IPS-15b (cell line): ENCODE measurements around the gene SPATA20.

Experiments used
- H3K27me3 ChIP-seq: one replicate; pipeline ENCODE4 v1.6.1; 2013; ENCODE audit warnings: low read length; ENCODE audit not compliant: control insufficient read depth, insufficient read depth
- H3K36me3 ChIP-seq: one replicate; pipeline ENCODE4 v1.6.1; 2013; ENCODE audit warnings: low read length; ENCODE audit not compliant: control insufficient read depth, insufficient read depth
- H3K4me1 ChIP-seq: one replicate; pipeline ENCODE4 v1.6.1; 2013; ENCODE audit warnings: mild to moderate bottlenecking, low read length; ENCODE audit not compliant: control insufficient read depth, insufficient read depth
- H3K4me3 ChIP-seq: one replicate; pipeline ENCODE4 v1.5.1; 2013; ENCODE audit warnings: low read depth, low read length
- H3K9ac ChIP-seq: one replicate; pipeline ENCODE4 v1.6.1; 2013; ENCODE audit warnings: low read depth, mild to moderate bottlenecking, low read length
- H3K9me3 ChIP-seq: one replicate; pipeline ENCODE4 v1.6.1; 2013; ENCODE audit warnings: mild to moderate bottlenecking, low read length; ENCODE audit not compliant: control insufficient read depth, insufficient read depth

The SPATA20 gene

GRCh38 chr17:50511058-50511457, 35.9 kb upstream of the SPATA20 start:
- Histone ChIP-seq H3K4me3 (no peak overlapping the region), H3K9ac (no peak overlapping the region), H3K36me3 (no peaks in the 10 kb centered on the region), H3K9me3 (no peaks in the 10 kb centered on the region), H3K4me1 (no peaks in the 10 kb centered on the region), H3K27me3 (no peaks in the 10 kb centered on the region)

DNA sequence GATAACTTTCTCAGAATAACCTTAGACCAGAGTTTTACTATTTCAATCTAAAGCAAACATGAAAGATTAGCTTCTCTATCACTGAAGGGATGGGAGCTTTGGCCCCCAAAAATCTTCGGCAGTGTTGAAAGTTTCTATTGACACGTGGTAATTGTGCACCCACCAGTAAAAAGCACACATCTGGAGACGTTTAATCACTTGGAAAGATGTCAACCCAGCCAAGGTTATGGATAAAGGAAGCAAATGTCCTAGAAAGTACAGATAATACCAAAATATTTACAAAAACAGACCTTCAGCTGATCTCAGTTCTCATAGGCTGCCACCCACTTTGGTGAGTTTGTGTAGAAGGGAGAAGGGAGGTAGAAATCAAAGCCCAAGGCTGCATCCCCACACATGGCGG, 33.5 kb upstream of the SPATA20 start:
- no peaks in the 10 kb centered on the region for H3K9me3 ChIP-seq
- no peak overlapping the region for H3K4me3 ChIP-seq
- no peaks in the 10 kb centered on the region for H3K36me3 ChIP-seq
- H3K27me3 ChIP-seq = no peaks in the 10 kb centered on the region
- no peak overlapping the region for H3K9ac ChIP-seq
- no peaks in the 10 kb centered on the region for H3K4me1 ChIP-seq

- H3K9me3 ChIP-seq = no peaks in the 10 kb centered on the region
These were observed 32.6 kb upstream of the SPATA20 start for GRCh38 chr17:50514388-50514787.

GRCh38 chr17:50514936-50515702, 31.9 kb upstream of the SPATA20 start:
- Histone ChIP-seq H3K9ac (no peak overlapping the region), H3K9me3 (no peaks in the 10 kb centered on the region), H3K4me1 (no peaks in the 10 kb centered on the region), H3K27me3 (no peaks in the 10 kb centered on the region), H3K4me3 (no peak overlapping the region), H3K36me3 (no peaks in the 10 kb centered on the region)

More at GRCh38 chr17:50514388-50514787, 32.6 kb upstream of the SPATA20 start:
- H3K9ac ChIP-seq = no peak overlapping the region
- H3K4me1 ChIP-seq = no peaks in the 10 kb centered on the region
- H3K36me3 ChIP-seq = no peaks in the 10 kb centered on the region
- H3K27me3 ChIP-seq = no peaks in the 10 kb centered on the region
- no peak overlapping the region for H3K4me3 ChIP-seq

GRCh38 chr17:50517011-50517410, 30.0 kb upstream of the SPATA20 start:
- H3K9ac ChIP-seq = no peak overlapping the region
- H3K4me1 ChIP-seq = no peaks in the 10 kb centered on the region
- no peaks in the 10 kb centered on the region for H3K36me3 ChIP-seq
- no peaks in the 10 kb centered on the region for H3K27me3 ChIP-seq
- no peaks in the 10 kb centered on the region for H3K9me3 ChIP-seq
- no peak overlapping the region for H3K4me3 ChIP-seq

DNA sequence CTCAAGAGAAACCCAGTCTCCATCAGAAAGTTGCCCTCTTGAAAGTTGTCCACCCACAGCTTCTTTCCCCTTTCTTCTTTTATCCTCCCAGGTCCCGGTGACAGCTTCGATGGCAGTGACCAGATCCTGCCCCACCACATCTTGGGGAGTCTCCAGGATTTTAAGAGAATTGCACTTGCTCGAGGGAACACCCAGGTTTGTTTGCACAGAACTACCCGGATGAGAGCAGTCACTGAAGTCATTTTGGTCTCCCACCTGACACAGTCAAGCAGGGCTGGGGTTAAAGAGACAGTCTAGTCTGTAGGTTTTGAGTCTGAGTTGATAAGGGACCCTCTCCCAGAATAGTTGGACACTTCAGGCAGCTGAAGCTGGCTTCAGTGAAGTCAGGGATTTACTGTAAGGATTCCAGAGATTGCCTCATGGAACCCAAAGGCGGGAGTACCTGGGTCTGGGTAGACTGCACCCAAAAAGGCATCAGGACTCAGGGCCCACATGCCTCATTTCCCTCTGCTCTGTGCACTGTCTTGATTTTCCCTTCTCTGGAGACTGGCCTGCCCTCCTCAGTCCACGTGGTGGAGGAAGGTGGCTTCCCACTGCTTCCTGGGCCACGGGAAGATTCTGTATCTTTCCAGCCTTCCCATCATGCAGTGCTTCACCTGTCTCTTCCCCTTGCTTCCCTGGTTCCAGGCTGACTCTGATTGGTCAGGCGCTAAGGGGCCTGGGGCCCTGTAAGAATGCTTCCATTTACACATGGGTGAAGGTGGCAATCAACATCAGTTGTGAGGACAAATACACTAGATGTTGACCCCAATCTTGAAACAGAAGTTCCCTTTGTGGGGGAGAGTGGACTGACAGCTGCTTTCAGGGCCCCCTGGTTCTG, 29.2 kb upstream of the SPATA20 start:
- Histone ChIP-seq H3K36me3 (no peaks in the 10 kb centered on the region), H3K4me3 (no peak overlapping the region), H3K4me1 (no peaks in the 10 kb centered on the region), H3K9me3 (no peaks in the 10 kb centered on the region), H3K27me3 (no peaks in the 10 kb centered on the region), H3K9ac (no peak overlapping the region)

- no peak overlapping the region for H3K9ac ChIP-seq
- no peaks in the 10 kb centered on the region for H3K27me3 ChIP-seq
- H3K4me3 ChIP-seq = no peak overlapping the region
- no peaks in the 10 kb centered on the region for H3K9me3 ChIP-seq
- H3K36me3 ChIP-seq = no peaks in the 10 kb centered on the region
- no peaks in the 10 kb centered on the region for H3K4me1 ChIP-seq
These were observed 28.5 kb upstream of the SPATA20 start for GRCh38 chr17:50518384-50519023.

DNA sequence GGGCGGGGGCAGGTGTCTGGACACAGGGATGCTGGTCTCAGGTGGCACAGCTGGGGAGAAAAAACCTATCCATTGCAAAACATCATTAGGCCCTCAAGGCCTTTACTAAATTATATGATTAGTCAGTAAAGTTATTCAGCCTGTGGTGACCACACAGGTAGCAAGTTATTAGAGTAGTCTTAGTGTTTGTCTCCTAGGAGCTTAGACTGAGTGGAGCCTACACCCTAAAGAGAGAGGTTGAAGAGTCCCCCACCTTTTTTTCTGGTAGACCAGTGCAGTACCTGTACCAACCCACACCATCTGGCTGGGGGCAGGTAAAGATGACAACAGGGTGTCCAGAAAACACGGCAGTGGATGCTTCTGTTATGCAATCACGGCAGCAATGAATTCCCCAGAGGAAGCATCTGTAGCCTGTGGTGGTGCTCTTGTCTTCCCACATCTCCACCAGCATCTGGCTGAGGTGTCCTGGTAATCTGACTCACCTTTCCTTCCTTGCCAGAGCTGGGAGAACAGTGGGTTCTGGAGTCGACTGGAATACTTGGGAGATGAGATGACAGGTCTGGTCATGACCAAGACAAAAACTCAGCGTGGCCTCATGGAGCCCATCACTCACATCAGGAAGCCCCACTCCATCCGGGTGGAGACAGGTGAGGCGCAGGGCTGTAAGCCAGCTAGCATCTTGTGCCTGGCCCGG, 27.7 kb upstream of the SPATA20 start:
- Histone ChIP-seq H3K36me3 (no peaks in the 10 kb centered on the region), H3K9me3 (no peaks in the 10 kb centered on the region), H3K4me1 (no peaks in the 10 kb centered on the region), H3K9ac (no peak overlapping the region), H3K27me3 (no peaks in the 10 kb centered on the region), H3K4me3 (no peak overlapping the region)

- Histone ChIP-seq H3K4me1 (no peaks in the 10 kb centered on the region), H3K9me3 (no peaks in the 10 kb centered on the region), H3K4me3 (no peak overlapping the region), H3K27me3 (no peaks in the 10 kb centered on the region), H3K36me3 (no peaks in the 10 kb centered on the region), H3K9ac (no peak overlapping the region)
These were observed 26.5 kb upstream of the SPATA20 start for GRCh38 chr17:50520483-50520882.

DNA sequence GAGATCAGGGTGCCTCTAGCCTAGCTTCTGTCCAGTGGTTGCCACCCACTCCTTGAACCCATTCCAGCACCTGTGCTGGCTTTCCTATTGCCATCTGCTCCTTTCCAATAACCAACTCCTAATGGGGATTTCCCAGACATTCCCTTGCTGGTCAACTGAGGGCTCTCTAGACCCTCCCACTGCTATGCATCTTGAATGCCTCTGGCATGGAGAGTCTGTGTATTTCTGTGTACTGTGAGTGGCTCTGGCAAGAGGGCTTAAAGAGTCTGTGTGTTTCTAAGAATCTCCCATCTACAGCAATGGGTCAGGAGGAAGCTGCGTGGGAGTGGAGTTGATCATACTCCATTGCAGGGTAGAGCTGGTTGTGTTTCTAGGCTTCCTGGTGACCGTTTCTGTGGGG, 25.5 kb upstream of the SPATA20 start:
- no peak overlapping the region for H3K4me3 ChIP-seq
- no peaks in the 10 kb centered on the region for H3K4me1 ChIP-seq
- no peak overlapping the region for H3K9ac ChIP-seq
- no peaks in the 10 kb centered on the region for H3K36me3 ChIP-seq
- no peaks in the 10 kb centered on the region for H3K27me3 ChIP-seq
- no peaks in the 10 kb centered on the region for H3K9me3 ChIP-seq

GRCh38 chr17:50522766-50523165, 24.2 kb upstream of the SPATA20 start:
- no peak overlapping the region for H3K9ac ChIP-seq
- H3K4me1 ChIP-seq = no peaks in the 10 kb centered on the region
- H3K36me3 ChIP-seq = no peaks in the 10 kb centered on the region
- no peaks in the 10 kb centered on the region for H3K27me3 ChIP-seq
- H3K9me3 ChIP-seq = no peaks in the 10 kb centered on the region
- H3K4me3 ChIP-seq = no peak overlapping the region
